Right lobe of liver (tissue), 6 donors: ENCODE data around the gene LINC01488. TPM values are rescaled to one million over a fixed set of nuclear protein-coding genes. Genes with fewer than 3 reads are reported as not detected.

Source experiments
- ATAC-seq, 4 donors: fragments of 200-7000 bp; cut with Tn5 transposase; one replicate each; pipeline ENCODE4 v1.9.1; 2020; ENCODE audit warnings: mild to moderate bottlenecking in 4 of 4, moderate library complexity in 4 of 4
- DNase-seq, 3 donors: peaks; one replicate each; pipeline ENCODE4 v3.0.0-alpha.2; 2020
- H3K27ac ChIP-seq, 3 donors: fragments of 200-600 bp; one replicate each; pipeline ENCODE4 v1.8.0; 2022
- H3K27me3 ChIP-seq, 2 donors: fragments of 200-600 bp; one replicate each; pipeline ENCODE4 v1.8.0; 2022
- H3K36me3 ChIP-seq, 4 donors: fragments of 200-600 bp; sonication (generic) in 1 of 4; one replicate each; pipeline versions ENCODE4 v1.5.1 to v1.8.0; 2017 to 2022; ENCODE audit warnings: control low read depth in 1 of 4
- H3K4me1 ChIP-seq, 4 donors: fragments of 200-600 bp; sonication (generic) in 1 of 4; one replicate each; pipeline versions ENCODE4 v1.5.1 to v1.8.0; 2017 to 2022; ENCODE audit warnings: control low read depth in 1 of 4
- H3K4me3 ChIP-seq, 3 donors: fragments of 200-600 bp; one replicate each; pipeline ENCODE4 v1.8.0; 2022
- H3K9me3 ChIP-seq, 4 donors: fragments of 200-600 bp; sonication (generic) in 1 of 4; one replicate each; pipeline versions ENCODE4 v1.5.1 to v1.8.0; 2017 to 2022; ENCODE audit warnings: control low read depth in 1 of 4
- CTCF ChIP-seq, 4 donors: fragments of 200-600 bp in 3 of 4; fragments of 450-650 bp in 1 of 4; IDR thresholded peaks; one replicate each; pipeline versions ENCODE4 v1.5.1 to v1.8.0; 2016 to 2022; ENCODE audit warnings: antibody characterized with exemption in 4 of 4, mild to moderate bottlenecking in 2 of 4
- POLR2A ChIP-seq: fragments of 450-650 bp; IDR thresholded peaks from one replicate; pipeline ENCODE4 v1.6.1; 2017; ENCODE audit warnings: antibody characterized with exemption, mild to moderate bottlenecking
- WGBS: methylation state at CpG from one replicate; pipeline ENCODE4 v1.1.6; 2018; ENCODE audit warnings: low coverage, low lambda C conversion rate; ENCODE audit not compliant: insufficient coverage; ENCODE audit errors: missing lambda C conversion rate; 5-methylcytosine and 5-hydroxymethylcytosine counted together
- intact Hi-C, 2 donors: fragments of 100-400 bp; cut with DNase I; formaldehyde crosslinking; loops; one replicate each; pipeline versions ENCODE4 v1.11.2 to v1.14.1; 2022
- total RNA-seq, 6 experiments: library from RNA; depleted of rRNA in 2 of 6; stranded (reverse); fragments of >200 nt in 2 of 6; fragmentation: NEBNext Ultra II Directional in 3 of 6; extraction: Animal tissue kit (Norgen Biotek cat#: 25700) in 3 of 6; gene quantifications; one replicate each; pipeline versions ENCODE4 v1.1.0 to v1.2.4, GENCODE V29; 2016 to 2023
- donor health status: DM: no; HTN: yes; CAD: no.
- donor health status: DM: no; HTN: no; CAD: no.
- donor health status: DM: no; HTN: no; CAD: no.
- donor health status: DM: no; HTN: yes; CAD: no.
- donor health status: DM: no; HTN: yes; CAD: no.

Gene LINC01488
- total RNA-seq, 6 experiments from 2014 or later = 0.63 to 22.9 (median 1.1) TPM; not detected in 1

DNA sequence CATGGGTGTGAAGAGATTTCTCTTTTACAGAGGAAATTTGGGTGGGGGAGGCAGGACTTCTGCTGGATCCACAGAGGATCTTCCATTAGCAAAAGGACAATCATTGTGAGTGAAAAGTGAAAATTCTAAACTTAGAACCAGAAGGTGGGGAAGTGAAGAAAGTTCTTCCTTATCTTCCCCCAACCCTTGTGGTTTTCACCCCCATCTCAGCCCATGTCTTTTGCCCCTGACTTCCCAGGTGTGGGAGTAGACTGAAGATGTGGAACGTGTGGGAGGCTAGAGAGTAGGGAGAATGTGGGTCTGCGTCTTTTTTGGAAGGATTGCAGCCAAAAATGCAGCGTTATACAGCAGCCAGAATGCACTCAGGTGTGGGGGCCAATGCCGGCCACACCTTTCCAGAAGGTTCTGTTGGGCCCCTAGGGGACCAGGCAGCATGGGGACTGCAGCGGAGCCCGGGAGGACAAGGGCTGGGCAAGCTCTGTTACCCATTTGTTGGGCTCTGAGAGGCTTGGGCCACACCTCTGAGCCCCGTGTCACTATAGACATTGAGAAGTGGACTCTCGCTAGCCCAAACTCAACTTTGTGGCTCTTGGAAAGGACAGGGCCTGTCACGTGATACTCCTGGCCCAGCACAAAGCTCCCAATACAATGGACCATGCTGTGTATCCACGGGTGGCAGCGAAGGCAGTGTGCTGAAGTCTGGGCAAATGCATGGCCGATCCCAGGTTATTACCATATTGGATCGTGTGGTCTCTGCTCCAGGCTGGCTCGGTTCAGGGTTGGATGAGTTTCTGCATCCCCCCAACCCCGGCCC is 32.8 kb upstream of the LINC01488 start:
- intact Hi-C loops = no loop called here
- ATAC-seq = no peak
- H3K9me3 ChIP-seq = no peaks in the 10 kb centered on the region
- peaks cover 0 to 6% (median 0%) of the 10 kb centered on the region in 4 donors for H3K4me1 ChIP-seq
- H3K27me3 ChIP-seq = no peaks in the 10 kb centered on the region
- TF ChIP-seq POLR2A (no peak), CTCF (IDR thresholded peaks at IDR 0.05) (no peak)
- H3K36me3 ChIP-seq = no peaks in the 10 kb centered on the region
- no peak overlapping the region for H3K4me3 ChIP-seq
- H3K27ac ChIP-seq = no peak overlapping the region
- 69% methylated on average over 10 of the region's 15 CpGs for WGBS
- peak in 1 of 3 donors; percentile 40 for DNase-seq

DNA sequence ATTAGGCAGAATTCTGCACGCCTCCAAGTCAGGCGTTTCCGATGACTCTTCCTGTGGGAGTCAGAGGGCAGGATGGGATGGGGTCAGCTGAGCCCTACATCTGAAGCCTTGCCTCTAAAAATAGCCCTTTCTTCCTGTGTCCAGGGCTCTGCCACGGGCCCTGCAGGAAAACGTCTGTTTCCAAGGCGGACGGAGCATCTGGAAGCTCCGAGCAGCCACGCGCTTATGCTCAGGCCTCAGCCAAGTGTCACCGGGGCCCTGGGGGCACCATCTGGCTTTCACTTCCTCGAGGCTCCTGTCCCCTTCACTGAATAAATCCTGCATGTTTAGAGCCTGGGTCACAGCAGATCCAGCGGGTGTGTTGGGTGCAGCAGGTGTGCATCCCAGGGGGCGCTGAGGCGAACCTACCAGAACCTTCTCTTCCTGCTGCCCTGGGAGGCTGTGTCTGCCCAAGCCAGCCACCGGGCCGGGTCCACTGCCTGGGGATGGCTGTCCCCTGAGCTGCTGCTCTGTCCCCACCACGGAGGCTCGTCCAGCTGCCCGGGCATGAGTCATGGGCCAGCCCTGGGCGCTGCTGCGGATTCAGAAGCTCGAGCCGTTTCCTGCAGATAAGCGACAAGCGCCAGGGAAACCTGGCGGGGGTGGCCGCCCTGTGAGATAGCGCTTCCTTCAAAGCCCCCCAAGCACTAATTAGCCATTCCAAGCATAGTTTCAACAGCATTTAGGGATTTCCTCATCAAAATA is 32.0 kb upstream of the LINC01488 start:
- Histone ChIP-seq H3K36me3 (no peaks in the 10 kb centered on the region), H3K27ac (peak overlapping the region in 1 of 3 donors; percentile 39), H3K27me3 (no peaks in the 10 kb centered on the region), H3K4me3 (no peak overlapping the region), H3K9me3 (no peaks in the 10 kb centered on the region), H3K4me1 (peaks cover 0 to 3% (median 0%) of the 10 kb centered on the region in 4 donors)
- WGBS = 68% methylated on average over 4 of the region's 29 CpGs
- intact Hi-C loops = no loop called here
- ATAC-seq (peak; percentile 63 to 78 (median 70)), DNase-seq (peak in 2 of 3 donors; percentile 71)
- no peak for TF ChIP-seq POLR2A
- TF ChIP-seq CTCF (IDR thresholded peaks at IDR 0.05) = no peak

DNA sequence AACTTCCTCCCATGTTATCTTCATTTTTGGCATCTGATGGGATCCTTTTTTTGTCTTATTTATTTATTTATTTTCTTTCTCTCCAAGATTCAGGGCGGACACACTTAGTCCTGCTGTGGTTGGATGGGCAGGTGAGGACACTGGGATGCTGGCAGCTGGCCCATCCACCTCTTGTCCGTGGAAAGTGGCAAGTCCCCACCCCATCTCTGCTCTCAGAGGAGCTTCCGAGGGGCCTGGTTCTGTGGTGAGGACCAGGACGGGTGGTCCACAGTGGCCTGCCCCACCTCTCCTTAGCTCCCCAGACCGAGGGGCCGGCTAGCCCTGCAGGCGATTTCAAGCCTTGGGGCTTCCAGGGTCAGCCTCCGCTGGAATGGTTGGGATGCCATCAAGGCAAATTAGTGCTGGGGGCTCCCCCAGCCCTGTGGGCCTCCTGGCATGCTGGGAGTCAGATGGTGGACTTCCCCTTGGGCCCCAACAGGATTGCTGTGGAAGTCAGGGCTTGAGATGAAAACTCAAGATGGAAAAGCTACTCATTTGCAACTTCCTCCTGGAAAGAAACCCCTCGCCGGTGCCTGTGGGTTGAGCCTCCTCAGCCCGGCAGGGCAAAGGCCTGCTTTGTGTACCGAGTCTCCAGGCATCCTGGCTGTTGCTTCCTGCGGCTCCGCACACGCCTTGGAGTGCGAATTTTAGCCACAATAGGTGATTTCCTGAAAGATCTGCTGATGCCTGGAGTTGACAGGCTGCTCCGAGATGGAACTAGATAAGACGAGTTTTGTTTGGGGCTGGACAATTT is 31.2 kb upstream of the LINC01488 start:
- intact Hi-C loops = no loop called here
- Histone ChIP-seq H3K9me3 (no peaks in the 10 kb centered on the region), H3K27ac (no peak overlapping the region), H3K4me3 (no peak overlapping the region), H3K36me3 (no peaks in the 10 kb centered on the region), H3K27me3 (no peaks in the 10 kb centered on the region), H3K4me1 (peaks cover 0 to 3% (median 0%) of the 10 kb centered on the region in 4 donors)
- 53% methylated on average over 7 of the region's 18 CpGs for WGBS
- ATAC-seq = peak in 2 of 4 donors; percentile 7 to 41
- TF ChIP-seq CTCF (IDR thresholded peaks at IDR 0.05) (no peak), POLR2A (no peak)
- DNase-seq = peak in 2 of 3 donors; percentile 24 to 54

DNA sequence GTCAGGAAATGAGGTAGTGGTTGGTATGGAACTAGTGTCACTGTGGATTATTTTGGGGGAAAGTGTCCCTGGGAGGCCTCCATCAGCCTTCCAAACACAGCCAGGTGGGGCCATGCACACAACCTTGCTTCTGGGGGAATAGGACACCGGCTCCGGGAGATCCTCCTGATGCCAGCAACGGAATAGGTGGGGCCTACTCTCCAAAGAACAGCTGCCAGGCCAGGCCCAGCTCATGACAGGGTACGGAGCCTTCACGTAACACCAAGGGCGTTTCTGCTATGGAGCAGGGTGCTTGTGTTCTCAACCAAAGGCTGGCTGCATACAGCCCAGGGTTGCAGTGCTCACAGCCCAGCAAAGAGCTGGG is 30.6 kb upstream of the LINC01488 start:
- intact Hi-C loops = no loop called here
- Histone ChIP-seq H3K27ac (no peak overlapping the region), H3K9me3 (no peaks in the 10 kb centered on the region), H3K36me3 (no peaks in the 10 kb centered on the region), H3K27me3 (no peaks in the 10 kb centered on the region), H3K4me3 (no peak overlapping the region), H3K4me1 (peaks cover 0 to 3% (median 0%) of the 10 kb centered on the region in 4 donors)
- DNase-seq (peak in 2 of 3 donors; percentile 5 to 48), ATAC-seq (no peak)
- no peak for TF ChIP-seq CTCF (IDR thresholded peaks at IDR 0.05)
- TF ChIP-seq POLR2A = no peak
- no CpG with 5 or more reads among the region's 6 CpGs for WGBS
